IMR-90 (cell line): Measurements from ENCODE around the gene PSMG3. TPM values are rescaled to one million over a fixed set of nuclear protein-coding genes. Genes with fewer than 3 reads are reported as not detected.
A peak's percentile ranks its signal among the peaks of the same experiment; 100 is the strongest.

Experiments
- ATAC-seq: fragments of 200-7000 bp; cut with Tn5 transposase; 2 replicates; pipeline ENCODE4 v1.9.1; 2020; ENCODE audit warnings: low read depth, mild to moderate bottlenecking, moderate library complexity
- BruUV-seq: library from RNA; stranded (reverse); fragments of 400-500 nt; replicated peaks from 2 replicates; lab custom pipeline; 2021; lab: Mats Ljungman, UMichigan
- CTCF ChIA-PET: fragments of 300-600 bp; formaldehyde crosslinking; extraction: SDS; loops from one replicate; lab custom pipeline; 2021; ENCODE audit warnings: antibody characterized with exemption; lab: Yijun Ruan, JAX
- POLR2A ChIA-PET: fragments of 300-600 bp; sonication (Branson Sonifier 250); formaldehyde crosslinking; loops from one replicate; lab custom pipeline; 2022; ENCODE audit warnings: antibody characterized with exemption; ENCODE audit not compliant: unreplicated experiment; lab: Charles Lee
- DNase-seq: peaks from one replicate; pipeline ENCODE4 v3.0.0; 2013
- H2AFZ ChIP-seq: replicated peaks from 2 replicates; pipeline ENCODE3; 2013; ENCODE audit warnings: low read length, mild to moderate bottlenecking; ENCODE audit not compliant: poor library complexity
- H2AK5ac ChIP-seq: 2 replicates; pipeline ENCODE4 v1.6.1; 2013; ENCODE audit warnings: low read depth, low read length, inconsistent platforms
- H2AK9ac ChIP-seq: replicated peaks from 2 replicates; pipeline ENCODE3; 2013; ENCODE audit warnings: mild to moderate bottlenecking, low read depth, low read length, moderate library complexity; ENCODE audit not compliant: poor library complexity
- H2BK120ac ChIP-seq: 2 replicates; pipeline ENCODE4 v1.6.1; 2013; ENCODE audit warnings: low read depth, low read length, inconsistent platforms
- H2BK15ac ChIP-seq: 3 replicates; pipeline ENCODE4 v1.6.1; 2013; ENCODE audit warnings: low read depth, low read length, inconsistent platforms
- H2BK20ac ChIP-seq: 2 replicates; pipeline ENCODE4 v1.6.1; 2013; ENCODE audit warnings: low read depth, mild to moderate bottlenecking, inconsistent platforms, low read length, moderate library complexity
- H2BK5ac ChIP-seq: 2 replicates; pipeline ENCODE4 v1.6.1; 2013; ENCODE audit warnings: mild to moderate bottlenecking, low read depth, low read length, inconsistent platforms; ENCODE audit not compliant: poor library complexity, severe bottlenecking
- H3K14ac ChIP-seq: replicated peaks from 2 replicates; pipeline ENCODE4 v1.6.1; 2013; ENCODE audit warnings: low read depth, low read length, inconsistent platforms
- H3K18ac ChIP-seq: 2 replicates; pipeline ENCODE4 v1.6.1; 2013; ENCODE audit warnings: low read depth, low read length, control low read depth
- H3K23ac ChIP-seq: 2 replicates; pipeline ENCODE4 v1.6.1; 2013; ENCODE audit warnings: low read depth, low read length, inconsistent platforms
- H3K27ac ChIP-seq: 2 replicates; pipeline ENCODE4 v1.5.1; 2013; ENCODE audit warnings: mild to moderate bottlenecking, control low read depth, low read length; ENCODE audit not compliant: insufficient read depth
- H3K27me3 ChIP-seq: 2 replicates; pipeline ENCODE4 v1.6.1; 2013; ENCODE audit warnings: low read length; ENCODE audit not compliant: control insufficient read depth, insufficient read depth
- H3K36me3 ChIP-seq: 2 replicates; pipeline ENCODE4 v1.6.1; 2013; ENCODE audit warnings: low read length, mixed read lengths; ENCODE audit not compliant: control insufficient read depth, insufficient read depth
- H3K4ac ChIP-seq: 2 replicates; pipeline ENCODE4 v1.6.1; 2013; ENCODE audit warnings: low read depth, low read length, inconsistent platforms
- H3K4me1 ChIP-seq: 2 replicates; pipeline ENCODE4 v1.6.1; 2013; ENCODE audit warnings: low read length, mixed read lengths; ENCODE audit not compliant: control insufficient read depth, insufficient read depth
- H3K4me2 ChIP-seq: 2 replicates; pipeline ENCODE4 v1.6.1; 2013; ENCODE audit warnings: low read depth, mild to moderate bottlenecking, control low read depth, low read length, moderate library complexity
- H3K4me3 ChIP-seq: 2 replicates; pipeline ENCODE4 v1.5.1; 2013; ENCODE audit warnings: low read depth, mild to moderate bottlenecking, control low read depth, low read length, moderate library complexity; ENCODE audit not compliant: insufficient read depth
- H3K56ac ChIP-seq: 2 replicates; pipeline ENCODE4 v1.6.1; 2013; ENCODE audit warnings: low read length, inconsistent platforms; ENCODE audit not compliant: insufficient read depth; ENCODE audit errors: extremely low read depth
- H3K79me1 ChIP-seq, 2 experiments: 2 replicates each; pipeline ENCODE4 v1.6.1; 2013; ENCODE audit warnings: low read length in 2 of 2, inconsistent platforms in 1 of 2, low read depth in 1 of 2
- H3K9ac ChIP-seq: 2 replicates; pipeline ENCODE4 v1.6.1; 2013; ENCODE audit warnings: low read depth, low read length, control low read depth
- H3K9me1 ChIP-seq: 2 replicates; pipeline ENCODE4 v1.6.1; 2013; ENCODE audit warnings: low read length, inconsistent platforms; ENCODE audit not compliant: insufficient read depth
- H3K9me3 ChIP-seq: 2 replicates; pipeline ENCODE4 v1.6.1; 2013; ENCODE audit warnings: low read length; ENCODE audit not compliant: control insufficient read depth, insufficient read depth
- H4K20me1 ChIP-seq: 2 replicates; pipeline ENCODE4 v1.6.1; 2013; ENCODE audit warnings: low read length, inconsistent platforms; ENCODE audit not compliant: insufficient read depth
- H4K5ac ChIP-seq: 2 replicates; pipeline ENCODE4 v1.6.1; 2013; ENCODE audit warnings: mild to moderate bottlenecking, low read depth, low read length, control low read depth
- H4K8ac ChIP-seq, 2 experiments: 2 replicates each; pipeline ENCODE4 v1.6.1; 2013; ENCODE audit warnings: low read depth in 2 of 2, low read length in 2 of 2, control low read depth in 1 of 2, inconsistent platforms in 1 of 2
- H4K91ac ChIP-seq: 2 replicates; pipeline ENCODE4 v1.6.1; 2013; ENCODE audit warnings: low read depth, low read length, inconsistent platforms; ENCODE audit not compliant: insufficient read depth
- BHLHE40 ChIP-seq: fragments of 150-350 bp; IDR thresholded peaks from 2 replicates; pipeline ENCODE4 v1.6.1; 2016; ENCODE audit warnings: mild to moderate bottlenecking, low read depth, low read length
- FOS ChIP-seq: fragments of 150-350 bp; IDR thresholded peaks from 2 replicates; pipeline ENCODE4 v1.6.1; 2016; ENCODE audit warnings: low read depth, low read length
- RCOR1 ChIP-seq: IDR thresholded peaks from 2 replicates; pipeline ENCODE4 v1.6.1; 2012; ENCODE audit warnings: mild to moderate bottlenecking, low read length, improper control_type of control experiment; ENCODE audit not compliant: insufficient replicate concordance
- SMC3 ChIP-seq: fragments of 150-350 bp; IDR thresholded peaks from 2 replicates; pipeline ENCODE4 v1.6.1; 2016; ENCODE audit warnings: low read depth, mild to moderate bottlenecking, antibody characterized with exemption, low read length, moderate library complexity
- WGBS, 2 experiments: methylation state at CpG; one replicate each; pipeline versions ENCODE4 v1.1.5 to v1.1.7; 2013; ENCODE audit warnings: missing lambda C conversion rate in 2 of 2; ENCODE audit not compliant: insufficient read length in 1 of 2; ENCODE audit errors: extremely low coverage in 2 of 2; 5-methylcytosine and 5-hydroxymethylcytosine counted together
- dilution Hi-C: fragments of 300-500 bp; cut with HindIII; formaldehyde crosslinking; loops from one replicate; pipeline ENCODE4 v1.14.3; 2018; ENCODE audit warnings: low sequenced_read_pairs; ENCODE audit not compliant: unreplicated experiment
- in situ Hi-C: fragments of 300-500 bp; cut with MboI; formaldehyde crosslinking; loops from 3 replicates; pipeline ENCODE4 v1.14.3; 2019; ENCODE audit warnings: low sequenced_read_pairs, inconsistent platforms, mixed read lengths
- intact Hi-C: fragments of 100-400 bp; cut with micrococcal nuclease; formaldehyde crosslinking; loops from 2 replicates; pipeline ENCODE4 v1.10.0; 2022
- polyA plus RNA-seq, 3 experiments: library from polyadenylated mRNA; depleted of rRNA; stranded (reverse); fragments of >200 nt; gene quantifications; 2 replicates each; pipeline ENCODE4 v1.2.3, GENCODE V29; 2012; ENCODE audit warnings: low replicate concordance in 1 of 3
- total RNA-seq: library from RNA; depleted of rRNA; stranded (reverse); fragments of >200 nt; gene quantifications from 2 replicates; pipeline ENCODE4 v1.2.3, GENCODE V29; 2012

Gene PSMG3
- total and polyA plus RNA-seq, 2 of the 4 experiments (the other 2 are of a cell fraction): 37.3 to 54.1 TPM

- Histone ChIP-seq H2BK5ac (no peak overlapping the region), H3K14ac (no peak overlapping the region), H2AK9ac (no peak overlapping the region), H3K9me1 (peaks cover 3% of the 10 kb centered on the region; the same call in 1 of the 2 replicates), H3K56ac (no peak overlapping the region), H4K5ac (no peak overlapping the region), H2BK15ac (no peak overlapping the region), H3K4ac (no peak overlapping the region), H3K18ac (no peak overlapping the region), H4K20me1 (no peaks in the 10 kb centered on the region), H3K4me1 (peaks cover 8% of the 10 kb centered on the region), H3K9ac (no peak overlapping the region), H3K27ac (no peak overlapping the region), H3K4me2 (no peak overlapping the region), H3K9me3 (no peaks in the 10 kb centered on the region), H2AFZ (peak overlapping the region; percentile 21), H3K4me3 (no peak overlapping the region), H4K91ac (no peak overlapping the region), H2BK20ac (no peak overlapping the region), H3K79me1 (peaks cover 0 to 5% of the 10 kb centered on the region in 2 experiments; a peak in 1 of 4 replicates), H3K27me3 (no peaks in the 10 kb centered on the region), H2BK120ac (no peak overlapping the region), H3K36me3 (peaks cover 2% of the 10 kb centered on the region; the same call in 1 of the 2 replicates), H2AK5ac (no peak overlapping the region), H4K8ac (no peak overlapping the region), H3K23ac (no peak overlapping the region)
- DNase-seq (no peak), ATAC-seq (no peak)
- ChIA-PET CTCF (no interaction called here), POLR2A (no interaction called here)
- intact Hi-C loops (no loop called here), dilution Hi-C loops (no loop called here), in situ Hi-C loops (no loop called here)
- BruUV-seq: no TSS peak
- no peak for TF ChIP-seq SMC3
- TF ChIP-seq FOS: no peak
- TF ChIP-seq BHLHE40: no peak
- no peak for TF ChIP-seq RCOR1
- WGBS, 2 experiments: 73% methylated on average over 3 of the region's 13 CpGs; no CpG with 5 or more reads in 1 of the 2 experiments
Measured at GRCh38 chr7:1560620-1561031, 9.2 kb downstream of the PSMG3 start.
